HepG2 (cell line): ENCODE results near the gene SNRNP25. TPM values are rescaled to one million over a fixed set of nuclear protein-coding genes. Genes with fewer than 3 reads are reported as not detected.

ENCODE experiments used
- ARNT ChIP-seq: fragments of 450-650 bp; IDR thresholded peaks from 2 replicates; pipeline ENCODE4 v1.6.1; 2017
- FLYWCH1 ChIP-seq: sonication (generic); formaldehyde crosslinking; IDR thresholded peaks from 2 replicates; pipeline ENCODE4 v1.8.1; 2023; ENCODE audit warnings: mild to moderate bottlenecking, missing genetic modification reagents
- GMEB2 ChIP-seq: IDR thresholded peaks from 2 replicates; pipeline ENCODE4 v1.6.1; 2016; ENCODE audit warnings: missing biosample characterization, missing genetic modification reagents, low read depth
- GTF2F1 ChIP-seq: fragments of 150-350 bp; IDR thresholded peaks from 2 replicates; pipeline ENCODE4 v1.6.1; 2014; ENCODE audit warnings: low read length
- HDAC1 ChIP-seq: sonication (generic); formaldehyde crosslinking; IDR thresholded peaks from 2 replicates; pipeline ENCODE4 v1.5.1; 2020; ENCODE audit warnings: mild to moderate bottlenecking, missing genetic modification reagents
- HOXA5 ChIP-seq: sonication (generic); formaldehyde crosslinking; IDR thresholded peaks from 2 replicates; pipeline ENCODE4 v1.4.0; 2020; ENCODE audit warnings: missing genetic modification reagents
- MED8 ChIP-seq: sonication (generic); formaldehyde crosslinking; IDR thresholded peaks from 2 replicates; pipeline ENCODE4 v1.8.1; 2023; ENCODE audit warnings: mild to moderate bottlenecking, missing genetic modification reagents; ENCODE audit not compliant: insufficient replicate concordance
- PHB2 ChIP-seq: fragments of 450-650 bp; IDR thresholded peaks from 2 replicates; pipeline ENCODE4 v1.6.1; 2018; ENCODE audit not compliant: partially characterized antibody
- PHF5A ChIP-seq: IDR thresholded peaks from one replicate; pipeline ENCODE4 v1.6.1; 2018; ENCODE audit warnings: low read depth, missing genetic modification reagents; ENCODE audit not compliant: unreplicated experiment
- POGK ChIP-seq: sonication (generic); formaldehyde crosslinking; conservative IDR thresholded peaks from 2 replicates; pipeline ENCODE4 v1.8.0; 2022; ENCODE audit warnings: mild to moderate bottlenecking, moderate library complexity, missing genetic modification reagents
- PTBP1 ChIP-seq: fragments of 200-400 bp; formaldehyde crosslinking; IDR thresholded peaks from 2 replicates; pipeline ENCODE4 v1.6.1; 2018; ENCODE audit warnings: low read length, low read depth; ENCODE audit not compliant: poor library complexity, severe bottlenecking
- TBP ChIP-seq: sonication (generic); formaldehyde crosslinking; IDR thresholded peaks from 2 replicates; pipeline ENCODE4 v1.5.0; 2020; ENCODE audit warnings: missing genetic modification reagents
- ZBTB40 ChIP-seq, 2 experiments: fragments of 450-650 bp in 1 of 2; sonication (generic) in 1 of 2; formaldehyde crosslinking in 1 of 2; IDR thresholded peaks; 2 replicates each; pipeline versions ENCODE4 v1.6.1 to v1.8.0; 2016 to 2022; ENCODE audit warnings: antibody characterized with exemption in 1 of 2, mild to moderate bottlenecking in 1 of 2, missing genetic modification reagents in 1 of 2
- ZKSCAN5 ChIP-seq: sonication (generic); formaldehyde crosslinking; IDR thresholded peaks from 2 replicates; pipeline ENCODE4 v1.5.1; 2020; ENCODE audit warnings: mild to moderate bottlenecking, missing genetic modification reagents
- ZNF101 ChIP-seq: sonication (generic); formaldehyde crosslinking; IDR thresholded peaks from 2 replicates; pipeline ENCODE4 v1.4.0; 2020; ENCODE audit warnings: mild to moderate bottlenecking, low read depth, missing genetic modification reagents, borderline replicate concordance
- ZNF468 ChIP-seq: sonication (generic); formaldehyde crosslinking; IDR thresholded peaks from 2 replicates; pipeline ENCODE4 v1.8.0; 2022; ENCODE audit warnings: mild to moderate bottlenecking, moderate library complexity, missing genetic modification reagents
- ZNF772 ChIP-seq: sonication (generic); formaldehyde crosslinking; IDR thresholded peaks from 2 replicates; pipeline ENCODE4 v1.5.0; 2020; ENCODE audit warnings: mild to moderate bottlenecking, missing genetic modification reagents
- polyA plus RNA-seq, 8 experiments: library from polyadenylated mRNA; depleted of rRNA in 3 of 8; stranded (reverse) in 7 of 8; unstranded in 1 of 8; fragments of >200 nt; fragmentation: Illumina TruSeq in 4 of 8; extraction: Trizol in 4 of 8; gene quantifications; 2 replicates each; pipeline versions ENCODE4 v1.2.1 to v1.2.3, GENCODE V29; 2011 to 2016; ENCODE audit warnings: low read depth in 4 of 8, missing spikeins in 1 of 8, mixed read lengths in 1 of 8; ENCODE audit not compliant: insufficient read depth in 1 of 8
- total RNA-seq, 5 experiments: library from RNA; depleted of rRNA; stranded (reverse); fragments of >200 nt; fragmentation: Illumina TruSeq; extraction: Trizol; gene quantifications; 2 replicates each; pipeline ENCODE4 v1.2.3, GENCODE V29; 2016; ENCODE audit warnings: low read depth in 1 of 5

Gene SNRNP25
- total and polyA plus RNA-seq, 2 of the 13 experiments (the other 11 are each of a cell fraction or from before 2014, with no cell fraction given), result 34.1 to 97.4 TPM

GRCh38 chr16:53346-54236 is at the start of gene SNRNP25, which contains the start of gene POLR3K (continued):
- TF ChIP-seq ZBTB40 (IDR thresholded peaks at IDR 0.05) (no peak), ZBTB40 (CRISPR knock-in tag; IDR thresholded peaks at IDR 0.05) (peak; percentile 67), TBP (CRISPR knock-in tag) (no peak), PTBP1 (no peak), HDAC1 (CRISPR knock-in tag) (peak; percentile 60), PHF5A (CRISPR knock-in tag) (no peak), HOXA5 (peak; percentile 13), ZNF772 (CRISPR knock-in tag) (peak; percentile 79; the same call in 1 of the 2 replicates), ZKSCAN5 (CRISPR knock-in tag) (no peak), ARNT (no peak), FLYWCH1 (CRISPR knock-in tag) (no peak), ZNF101 (CRISPR knock-in tag) (no peak), POGK (peak; percentile 53), GTF2F1 (no peak), GMEB2 (CRISPR knock-in tag) (no peak), MED8 (CRISPR knock-in tag) (no peak), PHB2 (no peak), ZNF468 (no peak)
